CD14-positive monocyte (primary cell): ENCODE results near the gene IER5. TPM values are rescaled to one million over a fixed set of nuclear protein-coding genes. Genes with fewer than 3 reads are reported as not detected.

Source experiments
- DNase-seq, 3 donors: peaks; one replicate each; pipeline ENCODE4 v3.0.0-alpha.2; 2011 to 2022
- H2AFZ ChIP-seq: 2 replicates; pipeline ENCODE4 v1.6.0; 2012; ENCODE audit warnings: mild to moderate bottlenecking, low read depth, low read length, inconsistent platforms; ENCODE audit not compliant: insufficient read depth, poor library complexity, severe bottlenecking
- H3K27ac ChIP-seq, 2 donors: 1 replicate in 1 of 2; 2 replicates in 1 of 2; pipeline ENCODE4 v1.5.1; 2012 to 2013; ENCODE audit warnings: low read length in 2 of 2, control low read depth in 1 of 2, inconsistent platforms in 1 of 2, low read depth in 1 of 2, mild to moderate bottlenecking in 1 of 2
- H3K27me3 ChIP-seq, 2 donors: one replicate each; pipeline versions ENCODE4 v1.6.0 to v1.6.1; 2011 to 2013; ENCODE audit warnings: low read length in 2 of 2; ENCODE audit not compliant: control insufficient read depth in 2 of 2, insufficient read depth in 2 of 2
- H3K36me3 ChIP-seq, 2 donors: replicated peaks in 1 of 2; 1 replicate in 1 of 2; 2 replicates in 1 of 2; pipeline versions ENCODE4 v1.5.1 to v1.6.1; 2012 to 2013; ENCODE audit warnings: low read length in 2 of 2, control low read depth in 1 of 2, inconsistent platforms in 1 of 2, mild to moderate bottlenecking in 1 of 2; ENCODE audit not compliant: insufficient read depth in 2 of 2, control insufficient read depth in 1 of 2
- H3K4me1 ChIP-seq, 2 donors: 1 replicate in 1 of 2; 2 replicates in 1 of 2; pipeline versions ENCODE4 v1.5.1 to v1.6.1; 2012 to 2013; ENCODE audit warnings: low read length in 2 of 2, control low read depth in 1 of 2, inconsistent platforms in 1 of 2, mild to moderate bottlenecking in 1 of 2, moderate library complexity in 1 of 2; ENCODE audit not compliant: insufficient read depth in 2 of 2, control insufficient read depth in 1 of 2
- H3K4me2 ChIP-seq: replicated peaks from 2 replicates; pipeline ENCODE3; 2012; ENCODE audit warnings: low read length, moderate library complexity, mild to moderate bottlenecking; ENCODE audit not compliant: poor library complexity, severe bottlenecking; ENCODE audit errors: extremely low read depth
- H3K4me3 ChIP-seq, 3 experiments: fragments of 200-600 bp in 1 of 3; sonication (generic) in 1 of 3; replicated peaks in 1 of 3; 1 replicate in 2 of 3; 2 replicates in 1 of 3; pipeline ENCODE4 v1.5.1; 2011 to 2013; ENCODE audit warnings: low read length in 3 of 3, mild to moderate bottlenecking in 3 of 3, control low read depth in 2 of 3, low read depth in 2 of 3, inconsistent platforms in 1 of 3, moderate library complexity in 1 of 3
- H3K79me2 ChIP-seq: 2 replicates; pipeline ENCODE4 v1.6.0; 2012; ENCODE audit warnings: mild to moderate bottlenecking, control low read depth, inconsistent platforms, low read length, moderate library complexity; ENCODE audit not compliant: insufficient read depth
- H3K9ac ChIP-seq: 2 replicates; pipeline ENCODE4 v1.6.0; 2017; ENCODE audit warnings: low read length, mild to moderate bottlenecking; ENCODE audit not compliant: insufficient read depth, poor library complexity, severe bottlenecking
- H3K9me3 ChIP-seq, 2 donors: replicated peaks in 1 of 2; 1 replicate in 1 of 2; 2 replicates in 1 of 2; pipeline versions ENCODE4 v1.5.1 to v1.6.1; 2012 to 2013; ENCODE audit warnings: low read length in 2 of 2, control low read depth in 1 of 2; ENCODE audit not compliant: control insufficient read depth in 1 of 2, insufficient read depth in 1 of 2
- H4K20me1 ChIP-seq: 2 replicates; pipeline ENCODE4 v1.6.0; 2012; ENCODE audit warnings: mild to moderate bottlenecking, low read length, control low read depth, moderate library complexity; ENCODE audit not compliant: insufficient read depth
- H3K27ac Mint-ChIP-seq, 7 donors: one replicate each; pipeline ENCODE4 v1.8.0; 2020; ENCODE audit warnings: mild to moderate bottlenecking in 7 of 7, mixed read lengths in 7 of 7, moderate library complexity in 6 of 7, inconsistent platforms in 2 of 7
- H3K27me3 Mint-ChIP-seq, 3 donors: one replicate each; pipeline ENCODE4 v1.8.0; 2021 to 2022; ENCODE audit warnings: low read depth in 3 of 3, mild to moderate bottlenecking in 3 of 3, mixed read lengths in 3 of 3, moderate library complexity in 3 of 3, inconsistent platforms in 1 of 3
- H3K36me3 Mint-ChIP-seq, 2 donors: one replicate each; pipeline ENCODE4 v1.8.0; 2020; ENCODE audit warnings: mixed read lengths in 2 of 2, inconsistent platforms in 1 of 2, mild to moderate bottlenecking in 1 of 2
- H3K4me1 Mint-ChIP-seq: one replicate; pipeline ENCODE4 v1.8.0; 2020; ENCODE audit warnings: mild to moderate bottlenecking, mixed read lengths
- H3K4me3 Mint-ChIP-seq, 2 donors: one replicate each; pipeline ENCODE4 v1.8.0; 2020; ENCODE audit warnings: mild to moderate bottlenecking in 2 of 2, mixed read lengths in 2 of 2, moderate library complexity in 1 of 2
- H3K9me3 Mint-ChIP-seq, 7 donors: one replicate each; pipeline ENCODE4 v1.8.0; 2020 to 2022; ENCODE audit warnings: mixed read lengths in 7 of 7, mild to moderate bottlenecking in 6 of 7, moderate library complexity in 6 of 7, inconsistent platforms in 2 of 7
- CTCF ChIP-seq: fragments of 200-600 bp; IDR thresholded peaks from one replicate; pipeline ENCODE4 v1.8.0; 2022; ENCODE audit warnings: antibody characterized with exemption, mild to moderate bottlenecking
- WGBS: methylation state at CpG from one replicate; pipeline ENCODE4 v1.1.5; 2013; ENCODE audit warnings: missing lambda C conversion rate; ENCODE audit not compliant: insufficient coverage; 5-methylcytosine and 5-hydroxymethylcytosine counted together
- intact Hi-C, 2 donors: fragments of 100-400 bp; cut with micrococcal nuclease; formaldehyde crosslinking; loops; one replicate each; pipeline versions ENCODE4 v1.15.0 to v1.15.1; 2023
- polyA plus RNA-seq, 3 donors: library from polyadenylated mRNA; depleted of rRNA in 1 of 3; unstranded in 2 of 3; stranded (reverse) in 1 of 3; fragments of 300-500 nt in 2 of 3; fragments of >200 nt in 1 of 3; fragmentation: Illumina TruSeq in 2 of 3; gene quantifications; 1 replicate in 2 of 3; 2 replicates in 1 of 3; pipeline ENCODE4 v1.2.3, GENCODE V29; 2012 to 2021

Gene IER5
- polyA plus RNA-seq, 3 donors, result 13.7 to 110 (median 29.0) TPM

- Histone ChIP-seq H2AFZ (no peak overlapping the region), H3K36me3 (peaks cover 25 to 64% of the 10 kb centered on the region in 2 donors), H3K4me1 (peaks cover 17 to 19% of the 10 kb centered on the region in 2 donors), H4K20me1 (no peaks in the 10 kb centered on the region), H3K27me3 (no peaks in the 10 kb centered on the region), H3K9me3 (no peaks in the 10 kb centered on the region), H3K27ac (no peak overlapping the region), H3K79me2 (peaks cover 14% of the 10 kb centered on the region), H3K4me2 (no peak overlapping the region), H3K4me3 (no peak overlapping the region), H3K9ac (no peak overlapping the region)
- no peak overlapping the region for H3K27ac Mint-ChIP-seq
- H3K4me1 Mint-ChIP-seq, result peaks cover 13% of the 10 kb centered on the region
- peaks cover 0 to 4% (median 2%) of the 10 kb centered on the region in 3 donors for H3K27me3 Mint-ChIP-seq
- intact Hi-C loops, result no loop called here
- H3K4me3 Mint-ChIP-seq, result no peak overlapping the region
- H3K9me3 Mint-ChIP-seq, result peaks cover 0 to 3% (median 0%) of the 10 kb centered on the region in 7 donors
- no peak for DNase-seq
- H3K36me3 Mint-ChIP-seq, result peaks cover 60 to 69% of the 10 kb centered on the region in 2 donors
- 92% methylated on average over 4 of the region's 4 CpGs for WGBS
- no peak for TF ChIP-seq CTCF
Measured at GRCh38 chr1:181049378-181049777, 39.1 kb upstream of the IER5 start.

- no peak overlapping the region for H2AFZ ChIP-seq
- Mint-ChIP-seq H3K4me1 (peaks cover 4% of the 10 kb centered on the region), H3K27ac (no peak overlapping the region), H3K36me3 (peaks cover 65 to 79% of the 10 kb centered on the region in 2 donors), H3K9me3 (peaks cover 0 to 3% (median 0%) of the 10 kb centered on the region in 7 donors), H3K4me3 (no peak overlapping the region), H3K27me3 (peaks cover 0 to 2% (median 2%) of the 10 kb centered on the region in 3 donors)
- no peak overlapping the region for H3K9ac ChIP-seq
- peaks cover 7 to 8% of the 10 kb centered on the region in 2 donors for H3K4me1 ChIP-seq
- no peak overlapping the region for H3K4me3 ChIP-seq
- H3K9me3 ChIP-seq, result no peaks in the 10 kb centered on the region
- H3K27me3 ChIP-seq, result no peaks in the 10 kb centered on the region
- H3K27ac ChIP-seq, result no peak overlapping the region
- intact Hi-C loops, result no loop called here
- H3K36me3 ChIP-seq, result peaks cover 33 to 80% of the 10 kb centered on the region in 2 donors
- no peak for DNase-seq
- H3K4me2 ChIP-seq, result no peak overlapping the region
- no peaks in the 10 kb centered on the region for H4K20me1 ChIP-seq
- TF ChIP-seq CTCF, result no peak
- H3K79me2 ChIP-seq, result peaks cover 1% of the 10 kb centered on the region
Measured at GRCh38 chr1:181050922-181051321, 37.6 kb upstream of the IER5 start.
